GM21529 (cell line): Measurements from ENCODE around the gene DIO3.

Experiments used
- ATAC-seq: cut with Tn5 transposase; IDR thresholded peaks from one replicate; pipeline ENCODE4 v1.9.1; 2021; ENCODE audit not compliant: unreplicated experiment

The DIO3 gene

GRCh38 chr14:101595887-101596721, 34.8 kb downstream of the DIO3 start:
- ATAC-seq, result no peak

- ATAC-seq, result no peak
These were observed 35.4 kb downstream of the DIO3 start for GRCh38 chr14:101596742-101597141.

- ATAC-seq, result no peak
These were observed 36.9 kb downstream of the DIO3 start for GRCh38 chr14:101598159-101598558.

- no peak for ATAC-seq
These were observed 37.4 kb downstream of the DIO3 start for GRCh38 chr14:101598571-101599233.

GRCh38 chr14:101599234-101599885, 38.1 kb downstream of the DIO3 start:
- no peak for ATAC-seq

GRCh38 chr14:101600336-101600890, 39.1 kb downstream of the DIO3 start:
- ATAC-seq, result no peak

GRCh38 chr14:101600891-101601605, 39.8 kb downstream of the DIO3 start:
- ATAC-seq, result no peak

- no peak for ATAC-seq
These were observed 40.5 kb downstream of the DIO3 start for GRCh38 chr14:101601606-101602465.

- no peak for ATAC-seq
These were observed 41.2 kb downstream of the DIO3 start for GRCh38 chr14:101602466-101602840.

- no peak for ATAC-seq
These were observed 41.8 kb downstream of the DIO3 start for GRCh38 chr14:101603096-101603495.

- no peak for ATAC-seq
These were observed 43.1 kb downstream of the DIO3 start for GRCh38 chr14:101604228-101604934.

- ATAC-seq, result no peak
These were observed 43.9 kb downstream of the DIO3 start for GRCh38 chr14:101604935-101605780.

GRCh38 chr14:101605836-101606235, 44.5 kb downstream of the DIO3 start:
- no peak for ATAC-seq
